Bronchial epithelial cell (primary cell): Measurements from ENCODE around the gene NSMCE1. TPM values are rescaled to one million over a fixed set of nuclear protein-coding genes. Genes with fewer than 3 reads are reported as not detected.

Source experiments
- DNase-seq: peaks from one replicate; pipeline ENCODE4 v3.0.0-alpha.2; 2010; ENCODE audit warnings: low read depth
- FAIRE-seq: peaks from 2 replicates; lab custom pipeline; 2011; peaks lifted over from hg19 to GRCh38; lab: Jason Lieb, UNC
- H3K27me3 ChIP-seq: 2 replicates; pipeline ENCODE4 v1.5.1; 2011; ENCODE audit warnings: low read length; ENCODE audit not compliant: control insufficient read depth, insufficient read depth
- H3K36me3 ChIP-seq: 2 replicates; pipeline ENCODE4 v1.5.1; 2011; ENCODE audit warnings: low read length; ENCODE audit not compliant: control insufficient read depth, insufficient read depth
- H3K4me3 ChIP-seq: 2 replicates; pipeline ENCODE4 v1.5.1; 2011; ENCODE audit warnings: mild to moderate bottlenecking, low read depth, low read length, control low read depth
- total RNA-seq: library from RNA; depleted of rRNA; stranded (reverse); fragments of >200 nt; gene quantifications from 2 replicates; pipeline ENCODE4 v1.2.1, GENCODE V29; 2014
- TF ChIP-seq, protein P1 (sequence below): IDR thresholded peaks from 2 replicates; pipeline ENCODE4 v1.5.1; 2011; ENCODE audit warnings: mild to moderate bottlenecking, moderate library complexity, low read length, control low read depth, inconsistent platforms; ENCODE audit not compliant: insufficient read depth, severe bottlenecking

The NSMCE1 gene
- total RNA-seq, 1 donor from 2014 or later: 111 TPM

DNA sequence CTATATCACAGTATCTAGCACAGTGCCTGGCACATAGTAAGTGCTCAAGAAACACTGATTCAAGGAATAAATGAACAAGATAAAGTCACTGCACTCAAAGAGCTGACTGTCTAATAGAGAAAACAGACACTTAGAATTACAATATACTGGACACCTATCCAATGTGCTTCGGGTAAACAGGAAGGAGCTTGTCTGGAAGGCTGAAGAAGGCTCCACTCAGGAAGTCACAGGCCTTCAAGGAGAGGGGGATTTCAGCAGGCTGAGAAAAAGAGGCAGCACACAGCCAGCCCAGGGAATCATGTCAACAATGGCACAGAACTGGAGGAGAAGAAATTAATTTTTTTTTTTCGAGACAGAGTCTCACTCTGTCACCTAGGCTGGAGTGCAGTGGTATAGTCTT, 35.5 kb upstream of the NSMCE1 start:
- Histone ChIP-seq H3K36me3 (no peaks in the 10 kb centered on the region), H3K27me3 (no peaks in the 10 kb centered on the region), H3K4me3 (no peak overlapping the region)
- no peak for FAIRE-seq
- DNase-seq: no peak
- TF ChIP-seq, protein P1, sequence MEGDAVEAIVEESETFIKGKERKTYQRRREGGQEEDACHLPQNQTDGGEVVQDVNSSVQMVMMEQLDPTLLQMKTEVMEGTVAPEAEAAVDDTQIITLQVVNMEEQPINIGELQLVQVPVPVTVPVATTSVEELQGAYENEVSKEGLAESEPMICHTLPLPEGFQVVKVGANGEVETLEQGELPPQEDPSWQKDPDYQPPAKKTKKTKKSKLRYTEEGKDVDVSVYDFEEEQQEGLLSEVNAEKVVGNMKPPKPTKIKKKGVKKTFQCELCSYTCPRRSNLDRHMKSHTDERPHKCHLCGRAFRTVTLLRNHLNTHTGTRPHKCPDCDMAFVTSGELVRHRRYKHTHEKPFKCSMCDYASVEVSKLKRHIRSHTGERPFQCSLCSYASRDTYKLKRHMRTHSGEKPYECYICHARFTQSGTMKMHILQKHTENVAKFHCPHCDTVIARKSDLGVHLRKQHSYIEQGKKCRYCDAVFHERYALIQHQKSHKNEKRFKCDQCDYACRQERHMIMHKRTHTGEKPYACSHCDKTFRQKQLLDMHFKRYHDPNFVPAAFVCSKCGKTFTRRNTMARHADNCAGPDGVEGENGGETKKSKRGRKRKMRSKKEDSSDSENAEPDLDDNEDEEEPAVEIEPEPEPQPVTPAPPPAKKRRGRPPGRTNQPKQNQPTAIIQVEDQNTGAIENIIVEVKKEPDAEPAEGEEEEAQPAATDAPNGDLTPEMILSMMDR: no peak

DNA sequence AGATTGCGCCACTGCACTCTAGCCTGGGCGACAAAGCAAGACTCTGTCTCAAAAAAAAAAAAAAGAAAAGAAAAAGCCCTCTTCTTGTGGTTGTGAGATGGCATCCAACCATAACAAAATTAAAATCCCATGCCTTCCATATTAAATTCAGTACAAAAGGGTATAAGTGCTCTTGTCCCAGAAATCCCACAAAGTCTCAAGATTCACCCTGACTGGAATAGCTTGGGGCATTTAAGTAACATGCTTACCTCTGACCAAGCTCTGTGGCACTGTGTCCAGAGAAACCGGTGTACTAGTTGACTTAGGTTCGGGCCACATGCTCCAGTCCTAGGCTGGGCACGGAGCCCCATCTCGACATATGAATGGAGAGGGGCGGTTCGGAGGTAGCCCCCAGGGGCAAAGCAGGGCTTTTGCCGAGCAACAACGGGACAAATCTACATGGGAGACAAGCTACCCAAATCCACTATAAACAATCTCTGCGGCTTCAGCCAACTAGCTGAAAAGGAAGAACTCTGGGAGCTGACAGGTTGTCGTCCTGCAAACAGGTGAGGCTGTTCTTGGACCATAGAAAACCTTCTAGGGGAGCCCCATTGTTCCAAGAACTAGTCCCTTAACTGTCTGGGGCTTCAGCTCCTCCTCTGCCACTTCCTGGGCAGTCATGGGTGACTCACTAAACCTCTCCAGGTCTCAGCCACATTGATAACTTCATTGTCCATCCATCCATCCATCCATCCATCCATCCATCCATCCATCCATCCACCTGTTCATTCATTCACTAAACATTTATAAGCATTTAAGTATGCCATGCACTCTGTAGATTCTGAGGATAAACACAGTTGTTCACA, 34.9 kb upstream of the NSMCE1 start:
- TF ChIP-seq, protein P1: no peak
- Histone ChIP-seq H3K27me3 (no peaks in the 10 kb centered on the region), H3K36me3 (no peaks in the 10 kb centered on the region), H3K4me3 (no peak overlapping the region)
- no peak for FAIRE-seq
- no peak for DNase-seq

DNA sequence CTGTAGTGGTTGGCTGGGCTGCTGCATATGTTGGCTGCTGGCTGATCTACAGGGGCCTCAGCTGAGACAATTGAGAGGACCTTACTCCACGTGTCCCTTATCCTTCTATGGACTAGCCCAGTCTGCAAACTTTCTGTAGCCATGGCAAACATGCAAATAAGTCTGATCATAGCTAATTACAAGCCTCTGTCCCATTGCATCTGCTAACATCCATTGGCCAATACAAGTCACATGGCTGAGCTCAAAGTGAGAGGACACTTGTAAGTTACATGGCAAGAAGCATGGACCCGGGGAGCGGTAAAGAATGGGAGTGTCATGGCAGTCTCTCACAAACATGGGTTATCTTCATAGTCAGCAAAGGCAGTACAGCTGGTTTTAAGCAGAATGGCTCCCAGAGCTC, 33.6 kb upstream of the NSMCE1 start:
- TF ChIP-seq, protein P1: no peak
- DNase-seq (no peak), FAIRE-seq (no peak)
- H3K27me3 ChIP-seq: no peaks in the 10 kb centered on the region
- no peak overlapping the region for H3K4me3 ChIP-seq
- no peaks in the 10 kb centered on the region for H3K36me3 ChIP-seq

DNA sequence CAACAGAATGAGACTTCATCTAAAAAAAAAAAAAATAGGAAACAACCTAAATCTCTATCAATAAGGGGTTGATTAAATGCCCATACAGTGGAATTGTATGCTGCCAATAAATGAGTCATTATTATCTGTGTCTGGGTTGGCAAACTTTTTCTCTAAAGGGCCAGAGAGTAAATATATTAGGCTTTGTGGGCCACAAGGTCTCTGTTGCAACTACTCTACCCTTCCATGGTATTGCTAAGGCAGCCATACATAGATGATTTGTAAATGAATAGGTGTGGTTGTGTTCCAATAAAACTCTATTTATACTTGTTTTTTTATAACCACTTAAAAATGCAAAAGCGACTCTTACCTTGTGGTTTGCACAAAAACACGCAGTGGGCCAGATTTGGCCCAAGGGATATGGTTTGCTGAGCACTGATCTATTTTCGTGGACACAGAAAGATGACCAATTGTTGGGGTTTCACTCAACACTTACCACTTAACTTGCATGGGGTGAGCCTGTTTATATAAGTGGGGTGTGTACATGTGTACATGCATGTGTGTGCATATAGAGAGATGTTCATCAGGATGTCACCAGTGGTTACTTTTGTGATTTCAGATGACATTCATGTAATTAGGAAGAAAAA, 32.8 kb upstream of the NSMCE1 start:
- H3K36me3 ChIP-seq: no peaks in the 10 kb centered on the region
- no peak for DNase-seq
- TF ChIP-seq, protein P1: no peak
- H3K4me3 ChIP-seq: no peak overlapping the region
- FAIRE-seq: no peak
- H3K27me3 ChIP-seq: no peaks in the 10 kb centered on the region

DNA sequence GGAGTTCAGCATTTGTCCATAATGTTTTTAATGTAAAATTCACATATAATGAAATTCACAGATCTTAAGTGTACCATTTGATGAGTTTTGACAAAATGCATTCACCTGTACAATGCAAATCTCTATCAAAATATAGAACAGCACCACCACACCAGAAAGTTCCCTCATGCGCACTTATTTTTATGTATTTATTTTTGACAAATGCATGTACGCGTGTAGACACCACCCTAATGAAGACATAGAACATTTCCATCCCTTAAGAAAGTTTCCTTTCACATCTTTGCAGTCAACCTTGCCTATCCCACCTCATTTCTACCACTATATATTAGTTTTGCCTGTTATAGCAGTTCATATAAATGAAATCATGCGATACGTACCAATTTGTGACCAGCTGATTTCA, 29.6 kb upstream of the NSMCE1 start:
- H3K4me3 ChIP-seq: no peak overlapping the region
- no peaks in the 10 kb centered on the region for H3K27me3 ChIP-seq
- DNase-seq (no peak), FAIRE-seq (no peak)
- TF ChIP-seq, protein P1: no peak
- no peaks in the 10 kb centered on the region for H3K36me3 ChIP-seq
